Spleen (tissue), 11 donors: Measurements from ENCODE around the gene BMX. TPM values are rescaled to one million over a fixed set of nuclear protein-coding genes. Genes with fewer than 3 reads are reported as not detected.

Source experiments
- DNase-seq: peaks from one replicate; pipeline ENCODE4 v3.0.0-alpha.2; 2020
- H3K27ac ChIP-seq, 8 donors: fragments of 200-600 bp; sonication (generic) in 7 of 8; 1 replicate in 4 of 8; 2 replicates in 4 of 8; pipeline versions ENCODE4 v1.5.0 to v1.8.0; 2016 to 2021; ENCODE audit warnings: inconsistent platforms in 4 of 8, mild to moderate bottlenecking in 4 of 8, moderate library complexity in 1 of 8
- H3K27me3 ChIP-seq, 7 donors: fragments of 200-600 bp; sonication (generic) in 6 of 7; replicated peaks in 1 of 7; 1 replicate in 4 of 7; 2 replicates in 3 of 7; pipeline versions ENCODE4 v1.5.0 to v1.8.0; 2016 to 2021; ENCODE audit warnings: inconsistent platforms in 3 of 7, mild to moderate bottlenecking in 1 of 7
- H3K36me3 ChIP-seq, 6 donors: fragments of 200-600 bp; sonication (generic) in 5 of 6; 1 replicate in 4 of 6; 2 replicates in 2 of 6; pipeline versions ENCODE4 v1.5.0 to v1.8.0; 2016 to 2021; ENCODE audit warnings: inconsistent platforms in 2 of 6
- H3K4me1 ChIP-seq, 6 donors: fragments of 200-600 bp; sonication (generic) in 5 of 6; 1 replicate in 3 of 6; 2 replicates in 3 of 6; pipeline versions ENCODE4 v1.5.0 to v1.8.0; 2016 to 2021; ENCODE audit warnings: inconsistent platforms in 3 of 6
- H3K4me3 ChIP-seq, 8 donors: fragments of 200-600 bp; sonication (generic) in 7 of 8; 1 replicate in 4 of 8; 2 replicates in 4 of 8; pipeline versions ENCODE4 v1.5.0 to v1.8.0; 2016 to 2021; ENCODE audit warnings: inconsistent platforms in 4 of 8, mild to moderate bottlenecking in 4 of 8, moderate library complexity in 2 of 8
- H3K9me3 ChIP-seq, 8 donors: fragments of 200-600 bp; sonication (generic) in 7 of 8; 1 replicate in 4 of 8; 2 replicates in 4 of 8; pipeline versions ENCODE4 v1.5.0 to v1.8.0; 2016 to 2021; ENCODE audit warnings: inconsistent platforms in 4 of 8
- CTCF ChIP-seq, 11 experiments: fragments of 200-600 bp in 7 of 11; fragments of 450-650 bp in 4 of 11; sonication (generic) in 4 of 11; IDR thresholded peaks in 8 of 11; conservative IDR thresholded peaks in 3 of 11; 1 replicate in 7 of 11; 2 replicates in 4 of 11; pipeline versions ENCODE4 v1.4.0 to v1.8.0; 2016 to 2021; ENCODE audit warnings: antibody characterized with exemption in 11 of 11, inconsistent platforms in 4 of 11, mild to moderate bottlenecking in 1 of 11
- POLR2A ChIP-seq, 3 donors: fragments of 450-650 bp; IDR thresholded peaks; one replicate each; pipeline ENCODE4 v1.5.1; 2017; ENCODE audit warnings: antibody characterized with exemption in 3 of 3, mild to moderate bottlenecking in 1 of 3
- POLR2AphosphoS5 ChIP-seq, 3 donors: sonication (generic); formaldehyde crosslinking; IDR thresholded peaks; one replicate each; pipeline ENCODE4 v1.5.1; 2017; ENCODE audit warnings: antibody characterized with exemption in 3 of 3
- WGBS, 5 donors: extraction: QIAGEN DNeasy Blood & Tissue Kit in 3 of 5; methylation state at CpG; one replicate each; pipeline versions ENCODE4 v1.1.5 to v1.1.7; 2013 to 2018; 5-methylcytosine and 5-hydroxymethylcytosine counted together
- intact Hi-C: fragments of 100-400 bp; cut with DNase I; formaldehyde crosslinking; loops from one replicate; pipeline ENCODE4 v1.15.0; 2023; ENCODE audit warnings: low total_unique reads
- polyA plus RNA-seq, 3 donors: library from polyadenylated mRNA; stranded (reverse); fragments of 200-250 nt; gene quantifications; one replicate each; pipeline ENCODE4 v1.2.1, GENCODE V29; 2013
- total RNA-seq, 7 donors: library from RNA; depleted of rRNA in 3 of 7; stranded (reverse); fragments of >200 nt in 3 of 7; fragmentation: NEBNext Ultra II Directional in 4 of 7; extraction: Animal tissue kit (Norgen Biotek cat#: 25700) in 4 of 7; gene quantifications; one replicate each; pipeline versions ENCODE4 v1.1.0 to v1.2.1, GENCODE V29; 2016 to 2021
- donor health status: healthy with polysubstance abuse.
- donor health status: DM: no; HTN: no; CAD: no; lungs with moderate emphysema.
- donor health status: DM: no; HTN: no; CAD: no.
- donor health status: Bipolar disorder and iron deficiency.
- donor health status: healthy.
- donor health status: DM: no; HTN: no; CAD: no.
- donor health status: DM: yes; HTN: yes; CAD: no.

The BMX gene
- total and polyA plus RNA-seq, 10 donors: 0.67 to 7.4 (median 2.6) TPM

- H3K27me3 ChIP-seq: no peaks in the 10 kb centered on the region
- TF ChIP-seq POLR2AphosphoS5 (IDR thresholded peaks at IDR 0.05): no peak
- TF ChIP-seq CTCF (IDR thresholded peaks at IDR 0.05 in 8 of 11, conservative IDR thresholded peaks at IDR 0.05 in 3 of 11): no peak
- TF ChIP-seq POLR2A (IDR thresholded peaks at IDR 0.05): no peak
- no peaks in the 10 kb centered on the region for H3K4me1 ChIP-seq
- H3K4me3 ChIP-seq: no peak overlapping the region
- H3K9me3 ChIP-seq: no peaks in the 10 kb centered on the region
- no peak for DNase-seq
- intact Hi-C loops: no loop called here
- H3K36me3 ChIP-seq: no peaks in the 10 kb centered on the region
- no peak overlapping the region for H3K27ac ChIP-seq
These were observed 28.1 kb upstream of the BMX start for GRCh38 chrX:15472531-15472930.

GRCh38 chrX:15474028-15474427 lies 26.6 kb upstream of the BMX start:
- DNase-seq: no peak
- no peak overlapping the region for H3K4me3 ChIP-seq
- 69 to 96% (median 93%) methylated on average over 4 of the region's 4 CpGs for WGBS, 5 donors
- H3K9me3 ChIP-seq: no peaks in the 10 kb centered on the region
- no peaks in the 10 kb centered on the region for H3K27me3 ChIP-seq
- no peak overlapping the region for H3K27ac ChIP-seq
- TF ChIP-seq POLR2AphosphoS5 (IDR thresholded peaks at IDR 0.05) (no peak), POLR2A (IDR thresholded peaks at IDR 0.05) (no peak), CTCF (IDR thresholded peaks at IDR 0.05 in 8 of 11, conservative IDR thresholded peaks at IDR 0.05 in 3 of 11) (no peak)
- no peaks in the 10 kb centered on the region for H3K4me1 ChIP-seq
- intact Hi-C loops: no loop called here
- H3K36me3 ChIP-seq: no peaks in the 10 kb centered on the region

GRCh38 chrX:15475021-15475420 lies 25.6 kb upstream of the BMX start:
- Histone ChIP-seq H3K4me1 (no peaks in the 10 kb centered on the region), H3K36me3 (no peaks in the 10 kb centered on the region), H3K4me3 (no peak overlapping the region), H3K27me3 (no peaks in the 10 kb centered on the region), H3K9me3 (no peaks in the 10 kb centered on the region), H3K27ac (peak overlapping the region in 3 of 8 donors; percentile 1 to 36 (median 18))
- no peak for TF ChIP-seq CTCF (IDR thresholded peaks at IDR 0.05 in 8 of 11, conservative IDR thresholded peaks at IDR 0.05 in 3 of 11)
- TF ChIP-seq POLR2A (IDR thresholded peaks at IDR 0.05): no peak
- TF ChIP-seq POLR2AphosphoS5 (IDR thresholded peaks at IDR 0.05): no peak
- 65 to 91% (median 77%) methylated on average over 5 of the region's 5 CpGs for WGBS, 5 donors
- intact Hi-C loops: no loop called here
- DNase-seq: no peak

GRCh38 chrX:15475486-15475885 lies 25.1 kb upstream of the BMX start:
- Histone ChIP-seq H3K4me1 (no peaks in the 10 kb centered on the region), H3K27ac (peak overlapping the region in 3 of 8 donors; percentile 1 to 36 (median 18)), H3K9me3 (no peaks in the 10 kb centered on the region), H3K4me3 (no peak overlapping the region), H3K36me3 (no peaks in the 10 kb centered on the region), H3K27me3 (no peaks in the 10 kb centered on the region)
- intact Hi-C loops: no loop called here
- 66 to 88% (median 79%) methylated on average over 4 of the region's 4 CpGs for WGBS, 5 donors
- DNase-seq: no peak
- TF ChIP-seq CTCF (IDR thresholded peaks at IDR 0.05 in 8 of 11, conservative IDR thresholded peaks at IDR 0.05 in 3 of 11) (no peak), POLR2AphosphoS5 (IDR thresholded peaks at IDR 0.05) (no peak), POLR2A (IDR thresholded peaks at IDR 0.05) (no peak)
